GM23248 (cell line): ENCODE measurements around the gene MEI1. TPM values are rescaled to one million over a fixed set of nuclear protein-coding genes. Genes with fewer than 3 reads are reported as not detected.

Source experiments
- DNase-seq: peaks from one replicate; pipeline ENCODE4 v3.0.0-alpha.2; 2015
- H2AFZ ChIP-seq: fragments of 200-600 bp; sonication (generic); 2 replicates; pipeline ENCODE4 v1.6.1; 2016; ENCODE audit warnings: antibody characterized with exemption
- H3F3A ChIP-seq: fragments of 200-600 bp; sonication (generic); 2 replicates; pipeline ENCODE4 v1.6.1; 2016; ENCODE audit warnings: mild to moderate bottlenecking, antibody characterized with exemption, mixed run types; ENCODE audit not compliant: insufficient read depth
- H3K27ac ChIP-seq: fragments of 200-600 bp; sonication (generic); 2 replicates; pipeline ENCODE4 v1.5.1; 2016; ENCODE audit warnings: mild to moderate bottlenecking
- H3K27me3 ChIP-seq: fragments of 200-600 bp; sonication (generic); replicated peaks from 2 replicates; pipeline ENCODE4 v1.6.1; 2016; ENCODE audit warnings: mild to moderate bottlenecking; ENCODE audit not compliant: insufficient read depth
- H3K36me3 ChIP-seq: fragments of 200-600 bp; sonication (generic); 2 replicates; pipeline ENCODE4 v1.6.1; 2016; ENCODE audit warnings: low read depth, mild to moderate bottlenecking
- H3K4me1 ChIP-seq: fragments of 200-600 bp; sonication (generic); 2 replicates; pipeline ENCODE4 v1.6.1; 2016; ENCODE audit warnings: mild to moderate bottlenecking; ENCODE audit not compliant: insufficient read depth
- H3K4me2 ChIP-seq: fragments of 200-600 bp; sonication (generic); one replicate; pipeline ENCODE4 v1.6.1; 2016; ENCODE audit warnings: mild to moderate bottlenecking; ENCODE audit not compliant: unreplicated experiment
- H3K4me3 ChIP-seq: fragments of 200-600 bp; sonication (generic); 2 replicates; pipeline ENCODE4 v1.5.1; 2016; ENCODE audit warnings: mild to moderate bottlenecking
- H3K79me2 ChIP-seq: fragments of 200-600 bp; sonication (generic); 2 replicates; pipeline ENCODE4 v1.6.1; 2016; ENCODE audit warnings: mild to moderate bottlenecking; ENCODE audit not compliant: insufficient read depth
- H3K9ac ChIP-seq: fragments of 200-600 bp; sonication (generic); 2 replicates; pipeline ENCODE4 v1.6.1; 2016; ENCODE audit warnings: mild to moderate bottlenecking
- H3K9me2 ChIP-seq: fragments of 200-600 bp; sonication (generic); 2 replicates; pipeline ENCODE4 v1.6.1; 2016; ENCODE audit warnings: mixed run types, mild to moderate bottlenecking, moderate library complexity; ENCODE audit not compliant: insufficient read depth
- H3K9me3 ChIP-seq: fragments of 200-600 bp; sonication (generic); one replicate; pipeline ENCODE4 v1.6.1; 2017; ENCODE audit warnings: low read depth
- H4K20me1 ChIP-seq: fragments of 200-600 bp; sonication (generic); 2 replicates; pipeline ENCODE4 v1.6.0; 2016; ENCODE audit not compliant: insufficient read depth
- EZH2 ChIP-seq: fragments of 200-600 bp; sonication (generic); IDR thresholded peaks from 2 replicates; pipeline ENCODE4 v1.6.1; 2018; ENCODE audit warnings: antibody characterized with exemption, mild to moderate bottlenecking; ENCODE audit not compliant: insufficient read depth, poor library complexity, severe bottlenecking
- EZH2phosphoT487 ChIP-seq: fragments of 200-600 bp; sonication (generic); IDR thresholded peaks from 2 replicates; pipeline ENCODE4 v1.6.1; 2018; ENCODE audit warnings: antibody characterized with exemption, moderate library complexity, mild to moderate bottlenecking, low read depth; ENCODE audit not compliant: insufficient read depth
- WGBS, 2 experiments: methylation state at CpG; one replicate each; pipeline ENCODE4 v1.1.6; 2015 to 2017; ENCODE audit warnings: low lambda C conversion rate in 2 of 2, low coverage in 1 of 2; ENCODE audit errors: missing lambda C conversion rate in 2 of 2; 5-methylcytosine and 5-hydroxymethylcytosine counted together
- in situ Hi-C: fragments of 300-500 bp; cut with MboI; formaldehyde crosslinking; loops from 2 replicates; pipeline ENCODE4 v1.15.0; 2020
- polyA plus RNA-seq: library from polyadenylated mRNA; unstranded; fragments of >200 nt; fragmentation: Nextera tagmentation; extraction: Ambion mirVana; gene quantifications from 2 replicates; pipeline ENCODE4 v1.2.1, GENCODE V29; 2016
- total RNA-seq: library from RNA; depleted of rRNA; stranded (reverse); fragments of >200 nt; shearing (Covaris generic); gene quantifications from 2 replicates; pipeline ENCODE4 v1.2.3, GENCODE V29; 2014

MEI1 gene
- total and polyA plus RNA-seq, 2 experiments from 2014 or later: 2.2 to 5.9 TPM

- 93 to 98% methylated on average over 3 of the region's 3 CpGs for WGBS, 2 experiments
- Histone ChIP-seq H3K9me3 (no peaks in the 10 kb centered on the region), H3F3A (peaks cover 4% of the 10 kb centered on the region; the same call in 1 of the 2 replicates)
These were observed 77.1 kb downstream of the MEI1 start for GRCh38 chr22:41776381-41776780.

GRCh38 chr22:41777749-41778425 lies 78.6 kb downstream of the MEI1 start:
- in situ Hi-C loops: no loop called here
- Histone ChIP-seq H3K79me2 (no peaks in the 10 kb centered on the region), H3K27ac (no peak overlapping the region), H3K4me3 (no peak overlapping the region), H4K20me1 (no peaks in the 10 kb centered on the region), H3K9me3 (no peaks in the 10 kb centered on the region), H3K4me1 (peaks cover 12% of the 10 kb centered on the region), H2AFZ (no peak overlapping the region), H3K27me3 (no peaks in the 10 kb centered on the region), H3F3A (no peaks in the 10 kb centered on the region), H3K9me2 (no peaks in the 10 kb centered on the region), H3K9ac (no peak overlapping the region), H3K36me3 (no peaks in the 10 kb centered on the region), H3K4me2 (no peak overlapping the region)
- WGBS, 2 experiments: 72 to 85% methylated on average over 2 of the region's 2 CpGs
- peak; percentile 29 for DNase-seq
- no peak for TF ChIP-seq EZH2
- TF ChIP-seq EZH2phosphoT487: no peak

More at GRCh38 chr22:41776381-41776780, 77.1 kb downstream of the MEI1 start:
- in situ Hi-C loops: no loop called here
- H3K4me1 ChIP-seq: peaks cover 8% of the 10 kb centered on the region
- H3K9ac ChIP-seq: no peak overlapping the region
- H2AFZ ChIP-seq: no peak overlapping the region
- DNase-seq: no peak
- TF ChIP-seq EZH2 (no peak), EZH2phosphoT487 (no peak)
- H3K9me2 ChIP-seq: no peaks in the 10 kb centered on the region
- no peak overlapping the region for H3K27ac ChIP-seq
- H3K4me3 ChIP-seq: no peak overlapping the region
- no peaks in the 10 kb centered on the region for H3K36me3 ChIP-seq
- H4K20me1 ChIP-seq: no peaks in the 10 kb centered on the region
- no peaks in the 10 kb centered on the region for H3K79me2 ChIP-seq
- H3K4me2 ChIP-seq: no peak overlapping the region
- H3K27me3 ChIP-seq: no peaks in the 10 kb centered on the region

- Histone ChIP-seq H3K9me2 (no peaks in the 10 kb centered on the region), H3K9me3 (no peaks in the 10 kb centered on the region), H4K20me1 (no peaks in the 10 kb centered on the region), H3F3A (no peaks in the 10 kb centered on the region), H3K4me1 (peaks cover 12% of the 10 kb centered on the region), H3K4me3 (no peak overlapping the region), H3K27me3 (no peaks in the 10 kb centered on the region), H3K9ac (no peak overlapping the region), H3K79me2 (no peaks in the 10 kb centered on the region), H3K36me3 (no peaks in the 10 kb centered on the region), H3K27ac (no peak overlapping the region), H2AFZ (no peak overlapping the region), H3K4me2 (no peak overlapping the region)
- DNase-seq: no peak
- in situ Hi-C loops: no loop called here
- WGBS, 2 experiments: 52 to 54% methylated on average over 3 of the region's 3 CpGs
- no peak for TF ChIP-seq EZH2phosphoT487
- TF ChIP-seq EZH2: no peak
These were observed 80.7 kb downstream of the MEI1 start for GRCh38 chr22:41779929-41780505.

GRCh38 chr22:41780746-41781505 lies 81.6 kb downstream of the MEI1 start:
- H3K4me1 ChIP-seq: peaks cover 12% of the 10 kb centered on the region
- H2AFZ ChIP-seq: peak overlapping the region; percentile 96
- H3K27me3 ChIP-seq: no peaks in the 10 kb centered on the region
- no peaks in the 10 kb centered on the region for H3K36me3 ChIP-seq
- H3K9me3 ChIP-seq: no peaks in the 10 kb centered on the region
- H3K4me3 ChIP-seq: peak overlapping the region; percentile 37; the same call in 1 of the 2 replicates
- 0 out of 2 replicates have a peak overlapping the region, but pooled peaks have one; percentile 18 for H3K27ac ChIP-seq
- no peaks in the 10 kb centered on the region for H3K9me2 ChIP-seq
- H3K9ac ChIP-seq: peak overlapping the region; percentile 60
- TF ChIP-seq EZH2 (no peak), EZH2phosphoT487 (no peak)
- peak; percentile 64 for DNase-seq
- in situ Hi-C loops: no loop called here
- H3F3A ChIP-seq: no peaks in the 10 kb centered on the region
- 62% methylated on average over 11 of the region's 11 CpGs for WGBS, 2 experiments
- no peaks in the 10 kb centered on the region for H3K79me2 ChIP-seq
- H3K4me2 ChIP-seq: peak overlapping the region; percentile 57
- no peaks in the 10 kb centered on the region for H4K20me1 ChIP-seq
